Fibroblast of villous mesenchyme (primary cell): ENCODE data around the gene XRCC6. TPM values are rescaled to one million over a fixed set of nuclear protein-coding genes. Genes with fewer than 3 reads are reported as not detected.

Experiments used
- DNase-seq: peaks from one replicate; pipeline ENCODE4 v3.0.0-alpha.2; 2010; ENCODE audit warnings: low read depth
- H3K4me3 ChIP-seq: 2 replicates; pipeline ENCODE4 v1.5.1; 2011; ENCODE audit warnings: low read depth, mild to moderate bottlenecking, low read length
- total RNA-seq: library from RNA; depleted of rRNA; stranded (reverse); fragments of >200 nt; gene quantifications from 2 replicates; pipeline ENCODE4 v1.2.3, GENCODE V29; 2012
- TF ChIP-seq, protein P1 (sequence below): IDR thresholded peaks from 2 replicates; pipeline ENCODE4 v1.5.1; 2012; ENCODE audit warnings: low read depth, mild to moderate bottlenecking, low read length; ENCODE audit not compliant: insufficient read depth

XRCC6 gene
- total RNA-seq, 1 donor, result 350 TPM

DNA sequence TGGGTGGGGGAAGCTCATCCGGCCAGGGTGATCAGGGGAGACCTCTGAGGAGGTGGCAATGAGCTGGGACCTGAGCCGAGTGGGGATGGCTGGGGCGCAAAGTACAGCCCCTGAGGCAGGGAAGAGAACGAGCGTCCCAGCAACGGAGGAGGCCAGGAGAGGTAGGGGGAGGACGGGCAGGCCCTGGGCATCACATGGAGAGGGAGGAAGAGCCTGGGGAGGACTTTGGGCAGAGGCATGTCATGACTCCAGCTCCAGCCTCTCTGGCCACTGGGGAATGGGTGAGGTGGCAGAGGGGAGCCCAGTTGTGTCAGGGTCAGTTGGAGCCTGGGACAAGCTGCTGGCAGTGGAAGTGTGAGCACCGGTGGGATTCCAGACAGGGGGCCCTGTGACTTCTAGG, 43.0 kb upstream of the XRCC6 start:
- DNase-seq, result no peak
- H3K4me3 ChIP-seq, result no peak overlapping the region
- TF ChIP-seq, protein P1, sequence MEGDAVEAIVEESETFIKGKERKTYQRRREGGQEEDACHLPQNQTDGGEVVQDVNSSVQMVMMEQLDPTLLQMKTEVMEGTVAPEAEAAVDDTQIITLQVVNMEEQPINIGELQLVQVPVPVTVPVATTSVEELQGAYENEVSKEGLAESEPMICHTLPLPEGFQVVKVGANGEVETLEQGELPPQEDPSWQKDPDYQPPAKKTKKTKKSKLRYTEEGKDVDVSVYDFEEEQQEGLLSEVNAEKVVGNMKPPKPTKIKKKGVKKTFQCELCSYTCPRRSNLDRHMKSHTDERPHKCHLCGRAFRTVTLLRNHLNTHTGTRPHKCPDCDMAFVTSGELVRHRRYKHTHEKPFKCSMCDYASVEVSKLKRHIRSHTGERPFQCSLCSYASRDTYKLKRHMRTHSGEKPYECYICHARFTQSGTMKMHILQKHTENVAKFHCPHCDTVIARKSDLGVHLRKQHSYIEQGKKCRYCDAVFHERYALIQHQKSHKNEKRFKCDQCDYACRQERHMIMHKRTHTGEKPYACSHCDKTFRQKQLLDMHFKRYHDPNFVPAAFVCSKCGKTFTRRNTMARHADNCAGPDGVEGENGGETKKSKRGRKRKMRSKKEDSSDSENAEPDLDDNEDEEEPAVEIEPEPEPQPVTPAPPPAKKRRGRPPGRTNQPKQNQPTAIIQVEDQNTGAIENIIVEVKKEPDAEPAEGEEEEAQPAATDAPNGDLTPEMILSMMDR, result no peak

DNA sequence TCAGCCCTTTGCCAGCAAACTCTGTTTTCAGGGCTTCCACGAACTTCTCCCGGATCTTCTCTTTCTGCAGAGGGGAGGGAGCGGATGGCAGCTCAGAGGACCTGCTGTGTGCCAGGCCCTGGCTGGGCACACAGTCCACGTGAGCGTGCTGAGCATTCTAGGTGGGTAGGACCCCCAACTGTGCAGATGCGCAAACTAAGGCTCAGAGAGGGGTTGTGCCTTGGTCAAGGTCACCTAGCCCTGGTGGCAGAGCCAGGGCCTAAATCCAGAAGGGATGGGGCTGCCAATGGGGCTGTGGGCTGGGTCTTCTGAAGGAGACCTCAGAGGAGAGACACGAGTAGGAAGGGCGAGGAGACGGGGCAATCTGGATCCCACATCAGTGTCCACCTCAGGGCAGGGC, 42.3 kb upstream of the XRCC6 start:
- DNase-seq, result no peak
- TF ChIP-seq, protein P1, result no peak
- H3K4me3 ChIP-seq, result no peak overlapping the region

DNA sequence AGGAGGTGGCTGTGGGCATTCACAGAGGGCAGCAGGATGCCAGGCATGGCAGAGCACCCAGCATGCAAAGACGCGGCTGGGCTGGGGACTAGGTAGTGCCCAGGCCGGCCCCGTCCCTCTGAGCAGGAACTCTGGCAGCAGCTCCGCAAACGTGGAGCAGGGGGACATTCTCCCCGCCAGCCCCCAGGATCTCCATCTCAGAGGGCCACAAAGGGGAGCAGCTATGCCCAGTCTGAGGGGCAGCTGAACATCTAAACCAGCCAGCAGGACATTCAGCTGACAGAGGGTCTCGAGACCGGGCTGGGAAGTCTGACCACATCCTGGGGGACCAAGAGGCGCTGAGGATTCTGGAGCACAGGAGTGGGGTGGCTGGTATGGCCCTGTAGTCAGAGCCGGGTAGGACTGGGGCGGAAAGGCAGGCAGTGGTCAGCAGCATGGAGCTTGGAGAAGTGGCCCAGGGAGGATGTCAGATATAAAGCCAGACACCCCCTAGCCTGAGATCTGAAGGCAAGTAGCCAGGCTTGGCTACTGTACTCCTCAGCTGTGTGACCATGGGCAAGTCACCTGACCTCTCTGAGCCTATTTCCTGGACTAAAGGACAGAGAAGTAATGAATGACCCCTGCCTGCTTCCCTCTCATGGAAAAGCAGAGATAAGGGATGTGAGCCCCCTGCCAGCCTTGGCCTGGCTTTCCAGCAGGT, 41.6 kb upstream of the XRCC6 start:
- no peak for DNase-seq
- TF ChIP-seq, protein P1, result no peak
- H3K4me3 ChIP-seq, result no peak overlapping the region

DNA sequence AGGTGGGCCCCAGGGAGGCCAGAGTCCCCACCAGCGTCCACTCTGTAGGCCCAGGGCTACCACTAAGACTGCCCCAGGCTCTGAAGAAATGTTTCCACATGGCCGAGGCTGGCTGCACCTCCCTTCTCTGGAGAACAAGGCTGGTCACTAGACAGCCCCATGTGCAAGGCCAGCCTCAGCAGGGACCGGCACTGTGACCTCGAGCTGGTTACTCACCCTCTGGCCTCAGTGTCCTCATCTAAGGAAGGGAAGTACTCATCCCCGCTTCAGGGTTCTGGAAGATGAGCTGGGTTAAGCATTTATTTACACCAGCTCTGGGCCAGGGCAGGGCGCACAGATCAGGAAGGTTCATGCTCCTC, 41.1 kb upstream of the XRCC6 start:
- TF ChIP-seq, protein P1, result no peak
- no peak overlapping the region for H3K4me3 ChIP-seq
- DNase-seq, result no peak

DNA sequence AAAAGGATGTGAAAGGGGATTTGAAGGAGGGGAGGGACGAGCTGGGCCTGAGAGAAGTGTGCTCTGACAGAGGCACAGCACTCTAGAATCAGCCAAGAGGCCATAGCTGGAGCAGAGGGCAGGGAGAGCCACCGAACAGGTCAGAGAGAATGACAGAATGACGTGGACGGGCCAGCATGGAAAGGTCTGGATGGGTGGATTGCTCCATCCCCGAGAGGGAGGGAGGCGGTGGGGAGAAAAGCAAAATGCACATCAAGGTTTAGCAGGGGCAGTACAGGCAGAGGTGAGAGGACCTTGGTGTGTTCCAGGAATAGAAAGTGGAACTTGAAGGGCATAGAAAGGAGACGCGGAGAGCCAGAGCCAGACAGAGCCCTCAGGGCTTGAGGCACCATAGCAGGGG, 38.4 kb upstream of the XRCC6 start:
- no peak overlapping the region for H3K4me3 ChIP-seq
- TF ChIP-seq, protein P1, result no peak
- DNase-seq, result no peak

DNA sequence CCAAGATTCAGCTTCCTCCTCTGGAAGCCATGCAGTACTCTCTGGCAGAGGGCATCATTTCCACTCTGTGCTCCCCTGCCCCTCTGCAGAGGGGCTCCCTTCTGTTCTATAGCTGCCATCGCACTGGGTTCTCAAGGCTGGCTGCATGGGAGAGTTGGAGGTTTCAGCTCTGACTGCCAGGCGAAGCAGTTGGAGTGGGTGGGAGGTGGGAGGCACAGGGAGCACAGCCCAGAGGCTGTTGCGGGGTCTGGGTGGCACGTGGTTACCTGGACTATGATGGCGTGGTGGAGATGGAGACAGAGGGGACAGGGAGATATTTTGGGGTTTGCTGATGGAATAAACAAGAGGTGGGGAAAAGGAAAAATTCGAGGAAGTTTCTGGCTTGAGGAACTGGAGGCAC, 36.2 kb upstream of the XRCC6 start:
- no peak for DNase-seq
- TF ChIP-seq, protein P1, result no peak
- H3K4me3 ChIP-seq, result no peak overlapping the region

DNA sequence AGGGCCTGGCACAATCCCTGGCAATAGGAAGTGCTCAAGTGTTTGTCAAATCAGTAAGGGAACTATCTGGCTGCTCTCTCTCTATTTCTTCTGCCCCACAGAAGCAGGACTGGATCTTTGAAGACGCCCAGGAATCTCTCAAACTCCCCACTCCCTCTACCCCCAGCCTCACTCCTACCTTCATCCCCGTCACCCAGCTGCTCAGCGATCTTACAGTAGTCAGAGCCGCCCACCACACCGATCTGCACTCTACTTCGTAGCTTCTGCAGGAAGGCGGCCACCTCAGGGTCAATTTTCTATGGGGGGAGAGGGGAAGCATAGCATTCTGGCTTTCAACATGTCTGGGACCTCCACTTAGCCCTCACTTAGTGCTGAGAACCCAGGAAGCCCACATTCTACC, 35.2 kb upstream of the XRCC6 start:
- no peak overlapping the region for H3K4me3 ChIP-seq
- TF ChIP-seq, protein P1, result no peak
- DNase-seq, result no peak
